Activated CD4-positive, alpha-beta T cell treated with anti-CD3 and anti-CD28 coated beads, Interleukin-2, amount 10 ng/mL, durations not matched to agents 24 days and 14 days (primary cell): Measurements from ENCODE around the gene GLI3. TPM values are rescaled to one million over a fixed set of nuclear protein-coding genes. Genes with fewer than 3 reads are reported as not detected.

Experiments
- DNase-seq: peaks from one replicate; pipeline ENCODE4 v3.0.0; 2022
- H3K27ac Mint-ChIP-seq: one replicate; pipeline ENCODE4 v1.8.0; 2022; ENCODE audit warnings: mild to moderate bottlenecking, mixed read lengths
- H3K27me3 Mint-ChIP-seq: one replicate; pipeline ENCODE4 v1.8.0; 2022; ENCODE audit warnings: mixed read lengths
- H3K36me3 Mint-ChIP-seq: one replicate; pipeline ENCODE4 v1.8.0; 2022; ENCODE audit warnings: low read depth, mild to moderate bottlenecking, mixed read lengths
- H3K4me1 Mint-ChIP-seq: one replicate; pipeline ENCODE4 v1.8.0; 2021; ENCODE audit warnings: mixed read lengths
- H3K4me3 Mint-ChIP-seq: one replicate; pipeline ENCODE4 v1.8.0; 2022; ENCODE audit warnings: mild to moderate bottlenecking, moderate library complexity, mixed read lengths
- H3K9me3 Mint-ChIP-seq: one replicate; pipeline ENCODE4 v1.8.0; 2021; ENCODE audit warnings: mixed read lengths
- intact Hi-C: fragments of 100-400 bp; cut with micrococcal nuclease; formaldehyde crosslinking; loops from one replicate; pipeline ENCODE4 v1.15.1; 2023
- total RNA-seq: library from RNA; stranded (reverse); gene quantifications from 2 replicates; pipeline ENCODE4 v1.2.3, GENCODE V29; 2022

The GLI3 gene
- total RNA-seq, 1 donor from 2014 or later, result not detected

- H3K4me1 Mint-ChIP-seq, result no peaks in the 10 kb centered on the region
- H3K27ac Mint-ChIP-seq, result no peak overlapping the region
- H3K4me3 Mint-ChIP-seq, result no peak overlapping the region
- H3K9me3 Mint-ChIP-seq, result no peaks in the 10 kb centered on the region
- DNase-seq, result no peak
- intact Hi-C loops, result no loop called here
- H3K27me3 Mint-ChIP-seq, result no peaks in the 10 kb centered on the region
- H3K36me3 Mint-ChIP-seq, result no peaks in the 10 kb centered on the region
These were observed 134.7 kb downstream of the GLI3 start for GRCh38 chr7:42102301-42102700.

DNA sequence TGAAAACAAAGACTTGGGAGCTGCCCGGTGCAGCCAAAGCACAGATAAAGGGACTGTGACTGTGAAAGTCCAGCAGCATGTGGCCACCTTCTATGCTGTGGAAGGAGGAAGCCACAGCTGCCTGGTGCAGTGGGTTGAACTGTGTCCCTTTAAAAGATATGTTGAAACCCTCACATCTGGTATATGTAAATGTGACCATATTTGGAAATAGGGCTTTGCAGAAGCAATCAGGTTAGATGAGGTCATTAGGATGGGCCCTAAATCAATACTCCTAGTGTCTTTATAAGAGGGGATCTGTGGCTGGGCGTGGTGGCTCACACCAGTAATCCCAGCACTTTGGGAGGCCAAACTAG is 136.9 kb downstream of the GLI3 start:
- intact Hi-C loops, result no loop called here
- Mint-ChIP-seq H3K36me3 (no peaks in the 10 kb centered on the region), H3K27ac (no peak overlapping the region), H3K4me3 (no peak overlapping the region), H3K4me1 (no peaks in the 10 kb centered on the region), H3K9me3 (no peaks in the 10 kb centered on the region), H3K27me3 (no peaks in the 10 kb centered on the region)
- no peak for DNase-seq

DNA sequence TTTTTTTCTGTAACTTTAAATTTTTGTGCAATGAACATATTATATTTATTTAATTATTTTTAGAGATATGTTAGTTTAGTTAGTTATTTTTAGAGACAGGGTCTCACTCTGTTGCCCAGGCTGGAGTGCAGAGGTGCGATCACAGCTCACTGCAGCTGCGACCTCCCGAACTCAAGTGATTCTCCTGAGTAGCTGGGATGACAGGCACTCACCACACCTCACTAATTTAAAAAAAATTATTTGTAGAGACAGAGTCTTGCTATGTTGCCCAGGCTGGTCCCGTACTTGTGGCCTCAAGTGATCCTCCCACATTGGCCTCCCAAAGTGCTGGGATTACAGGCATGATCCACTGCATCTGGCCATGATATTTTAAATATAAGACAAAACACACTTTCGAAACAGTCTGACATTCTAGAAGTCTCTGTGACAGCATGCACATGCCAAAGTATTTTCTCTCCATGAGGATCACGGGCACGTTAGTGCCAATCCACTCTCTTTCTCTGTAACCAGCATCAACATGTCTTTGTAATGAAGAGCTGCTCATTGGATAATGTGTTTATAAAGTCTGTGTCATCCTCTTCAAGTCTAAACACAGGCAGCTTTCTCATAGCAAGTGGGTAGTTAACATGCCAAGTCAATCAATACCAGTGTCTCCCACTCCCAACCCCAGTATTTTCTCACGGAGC is 137.4 kb downstream of the GLI3 start:
- Mint-ChIP-seq H3K27ac (no peak overlapping the region), H3K9me3 (no peaks in the 10 kb centered on the region), H3K27me3 (no peaks in the 10 kb centered on the region), H3K4me3 (no peak overlapping the region), H3K4me1 (no peaks in the 10 kb centered on the region), H3K36me3 (no peaks in the 10 kb centered on the region)
- DNase-seq, result no peak
- intact Hi-C loops, result no loop called here

GRCh38 chr7:42099066-42099465 is 137.9 kb downstream of the GLI3 start:
- no peak overlapping the region for H3K27ac Mint-ChIP-seq
- intact Hi-C loops, result no loop called here
- no peak for DNase-seq
- no peaks in the 10 kb centered on the region for H3K27me3 Mint-ChIP-seq
- H3K36me3 Mint-ChIP-seq, result no peaks in the 10 kb centered on the region
- H3K4me1 Mint-ChIP-seq, result no peaks in the 10 kb centered on the region
- no peak overlapping the region for H3K4me3 Mint-ChIP-seq
- no peaks in the 10 kb centered on the region for H3K9me3 Mint-ChIP-seq

GRCh38 chr7:42097752-42098151 is 139.3 kb downstream of the GLI3 start:
- Mint-ChIP-seq H3K4me3 (no peak overlapping the region), H3K36me3 (no peaks in the 10 kb centered on the region), H3K9me3 (no peaks in the 10 kb centered on the region), H3K4me1 (no peaks in the 10 kb centered on the region), H3K27ac (no peak overlapping the region), H3K27me3 (no peaks in the 10 kb centered on the region)
- intact Hi-C loops, result no loop called here
- no peak for DNase-seq

DNA sequence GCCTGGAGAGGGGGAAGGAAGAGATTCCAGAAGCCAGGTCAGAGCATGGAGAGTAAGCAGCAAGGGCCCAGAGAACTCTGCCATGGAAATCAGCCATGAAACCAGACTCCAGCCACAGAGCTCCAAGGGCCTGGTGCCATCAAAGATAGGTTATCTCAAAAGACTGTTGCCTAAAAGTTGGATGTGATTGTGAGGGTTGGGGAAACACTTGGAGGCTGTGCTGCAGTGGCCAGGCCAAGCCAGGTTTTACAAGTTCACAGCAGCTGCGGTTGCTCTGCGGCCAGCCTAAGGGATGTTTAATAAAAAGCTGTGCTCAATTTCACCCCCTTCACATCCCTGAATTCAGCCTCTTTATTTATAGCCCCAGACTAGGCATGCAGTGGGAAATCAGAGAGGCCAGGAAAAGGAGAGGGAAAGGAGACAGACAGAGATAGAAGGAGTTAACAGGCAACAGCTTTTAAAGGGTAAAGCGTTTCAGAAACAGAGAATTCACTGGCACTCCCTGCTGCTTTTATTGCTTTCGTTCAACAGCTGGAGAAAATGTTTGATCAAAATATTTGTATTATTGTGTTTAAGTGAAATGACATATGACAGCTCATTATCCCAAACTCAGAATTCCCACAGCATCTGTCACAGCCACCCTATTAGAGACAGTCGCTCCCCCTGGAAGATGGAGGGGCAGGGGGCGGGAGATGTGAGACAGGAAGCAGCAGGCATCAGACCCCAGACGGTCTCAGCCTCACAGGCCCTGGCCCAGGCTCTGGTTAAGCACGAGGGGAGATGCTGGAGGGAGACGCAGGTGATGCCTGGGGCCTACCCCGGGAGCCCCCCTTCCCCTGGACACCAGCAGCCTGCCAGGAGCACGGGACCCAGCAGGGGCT is 140.1 kb downstream of the GLI3 start:
- Mint-ChIP-seq H3K27ac (no peak overlapping the region), H3K4me3 (no peak overlapping the region), H3K9me3 (no peaks in the 10 kb centered on the region), H3K36me3 (no peaks in the 10 kb centered on the region), H3K27me3 (no peaks in the 10 kb centered on the region), H3K4me1 (no peaks in the 10 kb centered on the region)
- no peak for DNase-seq
- intact Hi-C loops, result no loop called here

GRCh38 chr7:42096268-42096667 is 140.7 kb downstream of the GLI3 start:
- no peaks in the 10 kb centered on the region for H3K36me3 Mint-ChIP-seq
- no peak overlapping the region for H3K4me3 Mint-ChIP-seq
- no peaks in the 10 kb centered on the region for H3K27me3 Mint-ChIP-seq
- DNase-seq, result no peak
- no peak overlapping the region for H3K27ac Mint-ChIP-seq
- H3K4me1 Mint-ChIP-seq, result no peaks in the 10 kb centered on the region
- intact Hi-C loops, result no loop called here
- no peaks in the 10 kb centered on the region for H3K9me3 Mint-ChIP-seq

DNA sequence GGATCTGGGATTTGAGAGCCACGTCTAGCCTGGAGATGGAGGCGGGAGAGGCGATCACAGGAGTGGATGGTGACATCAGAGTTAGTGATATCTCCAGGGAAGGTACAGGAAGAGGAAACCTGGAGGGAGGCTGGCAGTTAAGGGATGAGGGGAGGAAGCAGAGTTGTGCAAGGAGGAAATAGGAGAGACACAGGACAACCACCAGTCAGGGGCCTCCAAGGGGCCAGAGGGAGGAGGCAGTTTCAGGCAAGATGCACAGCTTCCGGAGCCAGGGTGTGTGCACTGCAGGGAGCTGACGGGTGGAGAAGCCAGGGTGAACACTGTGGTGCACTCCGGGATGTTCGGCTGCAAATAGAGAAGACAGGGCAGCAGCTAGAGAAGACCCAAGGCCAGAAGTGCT is 141.2 kb downstream of the GLI3 start:
- no peaks in the 10 kb centered on the region for H3K27me3 Mint-ChIP-seq
- H3K4me3 Mint-ChIP-seq, result no peak overlapping the region
- no peaks in the 10 kb centered on the region for H3K9me3 Mint-ChIP-seq
- DNase-seq, result no peak
- no peaks in the 10 kb centered on the region for H3K4me1 Mint-ChIP-seq
- intact Hi-C loops, result no loop called here
- no peaks in the 10 kb centered on the region for H3K36me3 Mint-ChIP-seq
- no peak overlapping the region for H3K27ac Mint-ChIP-seq

GRCh38 chr7:42093349-42093905 is 143.6 kb downstream of the GLI3 start:
- Mint-ChIP-seq H3K36me3 (no peaks in the 10 kb centered on the region), H3K9me3 (no peaks in the 10 kb centered on the region), H3K4me3 (no peak overlapping the region), H3K27ac (no peak overlapping the region), H3K27me3 (no peaks in the 10 kb centered on the region), H3K4me1 (no peaks in the 10 kb centered on the region)
- DNase-seq, result no peak
- intact Hi-C loops, result no loop called here

DNA sequence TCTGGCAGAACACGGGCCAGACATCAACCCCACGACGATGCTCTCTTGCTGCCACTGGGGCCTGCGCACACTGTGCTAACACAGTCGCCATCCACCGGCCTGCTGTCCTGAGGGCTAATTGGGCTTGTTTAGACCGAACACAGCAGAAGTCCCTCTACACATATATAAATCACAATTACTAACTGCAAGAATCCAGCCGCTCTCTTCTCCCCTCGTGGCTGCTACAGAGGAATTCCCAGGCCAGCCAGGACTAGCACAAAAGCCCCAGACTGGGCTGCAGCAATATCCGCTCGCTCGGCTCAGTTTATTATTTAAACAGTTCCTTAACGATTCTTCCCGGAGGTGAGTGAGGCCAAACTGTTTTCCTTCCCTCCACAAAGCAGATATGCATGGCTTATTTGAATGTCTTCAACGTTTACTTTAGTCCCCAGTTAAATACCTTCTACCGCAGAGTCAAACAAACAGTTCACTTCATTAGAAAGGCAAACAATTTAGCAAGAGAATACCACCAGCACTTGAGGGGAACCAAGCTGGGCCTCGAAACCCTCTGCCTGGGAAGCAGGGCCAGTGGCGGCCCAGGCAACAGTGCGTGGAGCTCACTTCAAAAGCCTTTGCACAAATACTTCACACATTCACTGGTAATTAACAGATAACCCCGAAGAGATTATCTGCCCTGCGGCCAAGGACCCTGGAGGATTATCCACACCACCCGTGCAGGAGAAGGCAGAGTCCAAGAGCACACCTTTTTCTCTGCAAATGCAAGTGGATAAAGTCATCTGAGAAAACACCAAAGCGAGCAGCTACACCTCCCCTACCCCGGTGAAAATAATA is 145.3 kb downstream of the GLI3 start:
- H3K9me3 Mint-ChIP-seq, result no peaks in the 10 kb centered on the region
- H3K27me3 Mint-ChIP-seq, result no peaks in the 10 kb centered on the region
- no peak overlapping the region for H3K4me3 Mint-ChIP-seq
- no peaks in the 10 kb centered on the region for H3K4me1 Mint-ChIP-seq
- no peak for DNase-seq
- H3K27ac Mint-ChIP-seq, result no peak overlapping the region
- intact Hi-C loops, result no loop called here
- H3K36me3 Mint-ChIP-seq, result no peaks in the 10 kb centered on the region

GRCh38 chr7:42090806-42091205 is 146.2 kb downstream of the GLI3 start:
- Mint-ChIP-seq H3K9me3 (no peaks in the 10 kb centered on the region), H3K4me3 (no peak overlapping the region), H3K4me1 (no peaks in the 10 kb centered on the region), H3K27me3 (no peaks in the 10 kb centered on the region), H3K27ac (no peak overlapping the region), H3K36me3 (no peaks in the 10 kb centered on the region)
- intact Hi-C loops, result no loop called here
- DNase-seq, result no peak

GRCh38 chr7:42090056-42090455 is 147.0 kb downstream of the GLI3 start:
- H3K27me3 Mint-ChIP-seq, result no peaks in the 10 kb centered on the region
- no peaks in the 10 kb centered on the region for H3K9me3 Mint-ChIP-seq
- intact Hi-C loops, result no loop called here
- no peak overlapping the region for H3K4me3 Mint-ChIP-seq
- H3K27ac Mint-ChIP-seq, result no peak overlapping the region
- no peak for DNase-seq
- no peaks in the 10 kb centered on the region for H3K4me1 Mint-ChIP-seq
- H3K36me3 Mint-ChIP-seq, result no peaks in the 10 kb centered on the region

DNA sequence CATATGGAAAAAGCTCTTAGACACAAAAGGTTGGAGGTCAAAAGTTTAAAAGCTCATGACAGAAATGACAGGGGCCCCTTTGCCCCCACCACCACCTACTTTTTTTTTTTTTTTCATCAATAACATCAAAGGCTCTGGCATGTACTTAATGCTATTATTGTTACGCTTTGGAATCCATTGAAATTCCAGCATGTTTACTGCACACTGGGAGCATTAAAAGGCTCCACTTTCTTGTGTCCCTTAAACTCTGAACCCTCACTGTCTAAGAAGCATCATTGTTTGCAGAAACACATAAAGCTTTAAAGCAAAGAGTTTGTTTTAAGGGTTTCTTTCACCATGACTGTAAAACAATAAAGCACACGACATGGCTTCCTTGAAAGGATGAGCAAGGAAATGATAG is 149.4 kb downstream of the GLI3 start:
- Mint-ChIP-seq H3K27me3 (no peaks in the 10 kb centered on the region), H3K27ac (no peak overlapping the region), H3K4me1 (no peaks in the 10 kb centered on the region), H3K9me3 (no peaks in the 10 kb centered on the region), H3K36me3 (no peaks in the 10 kb centered on the region), H3K4me3 (no peak overlapping the region)
- no peak for DNase-seq
- intact Hi-C loops, result no loop called here

DNA sequence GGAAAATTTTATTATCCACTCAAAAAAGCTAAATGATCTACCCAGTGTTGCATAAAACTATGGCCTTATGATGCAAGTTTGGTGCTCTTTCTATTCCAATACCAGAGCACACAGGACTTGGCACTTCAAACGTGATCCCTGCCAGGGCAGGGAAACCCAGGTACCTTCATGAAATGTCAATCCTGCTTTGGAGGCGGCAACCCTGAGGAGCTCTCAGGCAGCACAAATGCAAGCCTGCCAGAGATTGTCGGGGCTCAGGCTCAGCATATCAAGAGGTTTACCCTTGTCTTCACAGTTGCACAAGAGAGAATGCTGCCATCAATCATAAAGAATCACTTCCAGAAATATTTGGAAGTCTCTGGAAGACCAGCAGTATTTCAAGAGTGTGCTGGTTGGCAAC is 151.5 kb downstream of the GLI3 start:
- Mint-ChIP-seq H3K4me1 (no peaks in the 10 kb centered on the region), H3K9me3 (no peaks in the 10 kb centered on the region), H3K36me3 (no peaks in the 10 kb centered on the region), H3K27ac (no peak overlapping the region), H3K4me3 (no peak overlapping the region), H3K27me3 (peaks cover 3% of the 10 kb centered on the region)
- DNase-seq, result no peak
- intact Hi-C loops, result no loop called here
